Prostate gland (tissue), 2 donors: Measurements from ENCODE around the gene B3GNT7.

Experiments
- CTCF ChIP-seq, 4 experiments: fragments of 200-600 bp in 2 of 4; fragments of 450-650 bp in 2 of 4; sonication (generic) in 2 of 4; IDR thresholded peaks; 1 replicate in 3 of 4; 2 replicates in 1 of 4; pipeline ENCODE4 v1.5.1; 2016 to 2019; ENCODE audit warnings: antibody characterized with exemption in 4 of 4, mild to moderate bottlenecking in 2 of 4, moderate library complexity in 2 of 4
- POLR2A ChIP-seq: fragments of 450-650 bp; IDR thresholded peaks from one replicate; pipeline ENCODE4 v1.6.1; 2016; ENCODE audit warnings: antibody characterized with exemption, mild to moderate bottlenecking

- TF ChIP-seq CTCF (IDR thresholded peaks at IDR 0.05), result no peak
- no peak for TF ChIP-seq POLR2A
Measured at GRCh38 chr2:231412618-231412963, 17.1 kb downstream of the B3GNT7 start.
